ENCODE results near the gene ZNRF3.

Gene ZNRF3

GRCh38 chr22:28999510-28999909 lies 116.1 kb downstream of the ZNRF3 start:
- TF ChIP-seq SP7 (tag by site-specific recombination; IDR thresholded peaks at IDR 0.05) (no peak), ZNF433 (tag by site-specific recombination; IDR thresholded peaks at IDR 0.05; ENCODE audit: low read depth) (no peak), SP2 (tag by site-specific recombination; IDR thresholded peaks at IDR 0.05) (no peak), ZNF266 (tag by site-specific recombination; IDR thresholded peaks at IDR 0.05; ENCODE audit: low read depth) (no peak), TRIM28 (IDR thresholded peaks at IDR 0.05; ENCODE audit: borderline replicate concordance, low read length) (no peak), KLF8 (tag by site-specific recombination; IDR thresholded peaks at IDR 0.05) (no peak)
- no peak overlapping the region for H3K4me3 ChIP-seq (ENCODE audit: low read depth, low read length)
- no peaks in the 10 kb centered on the region for H3K9me3 ChIP-seq (ENCODE audit: control insufficient read depth, insufficient read depth, low read depth, low read length)
- ChIA-PET POLR2A (no interaction called here), CTCF (interaction anchor here (0.6 to 1.8 kb wide), 3 partner anchors 65 to 155 kb away, joined by 4 to 7 read pairs (median 7); no protein-coding TSS in a partner anchor)
- H3K4me1 ChIP-seq (ENCODE audit: control insufficient read depth, insufficient read depth, low read length), result peaks cover 12% of the 10 kb centered on the region
- no peak overlapping the region for H3K27ac ChIP-seq (ENCODE audit: extremely low read depth, low read depth, low read length)
- peaks cover 0 to 5% of the 10 kb centered on the region in 2 experiments; a peak in 2 of 3 replicates for H3K36me3 ChIP-seq (ENCODE audit: control insufficient read depth in 2 of 2, insufficient read depth in 1 of 2, low read length in 2 of 2)

GRCh38 chr22:28999919-29000556 lies 116.7 kb downstream of the ZNRF3 start:
- H3K36me3 ChIP-seq (ENCODE audit: control insufficient read depth in 2 of 2, insufficient read depth in 1 of 2, low read length in 2 of 2), result peaks cover 0 to 5% of the 10 kb centered on the region in 2 experiments; a peak in 2 of 3 replicates
- H3K27ac ChIP-seq (ENCODE audit: extremely low read depth, low read depth, low read length), result no peak overlapping the region
- CTCF ChIA-PET, result interaction anchor here (0.6 to 1.8 kb wide), 4 partner anchors 40 to 144 kb away, joined by 3 to 7 read pairs (median 5); no protein-coding TSS in a partner anchor
- TF ChIP-seq ZNF121 (tag by site-specific recombination; IDR thresholded peaks at IDR 0.05) (no peak), KLF9 (tag by site-specific recombination; IDR thresholded peaks at IDR 0.05; ENCODE audit: low read depth) (no peak), ZBTB8A (tag by site-specific recombination; IDR thresholded peaks at IDR 0.05) (no peak), ZNF501 (tag by site-specific recombination; IDR thresholded peaks at IDR 0.05) (no peak), ZNF398 (tag by site-specific recombination; IDR thresholded peaks at IDR 0.05) (no peak), ZNF19 (tag by site-specific recombination; IDR thresholded peaks at IDR 0.05; ENCODE audit: low read depth) (no peak), KLF10 (tag by site-specific recombination; IDR thresholded peaks at IDR 0.05) (no peak), ZNF274 (IDR thresholded peaks at IDR 0.05; ENCODE audit: low read length) (no peak), ZNF274 (tag by site-specific recombination; IDR thresholded peaks at IDR 0.05; ENCODE audit: borderline replicate concordance) (no peak), KLF8 (tag by site-specific recombination; IDR thresholded peaks at IDR 0.05) (no peak), ZNF175 (tag by site-specific recombination; IDR thresholded peaks at IDR 0.05) (no peak), ZNF624 (tag by site-specific recombination; IDR thresholded peaks at IDR 0.05) (no peak), ZNF292 (tag by site-specific recombination; IDR thresholded peaks at IDR 0.05; ENCODE audit: borderline replicate concordance, low read depth) (no peak), ZNF521 (tag by site-specific recombination; IDR thresholded peaks at IDR 0.05) (no peak)
- TF ChIP-seq, protein P1, sequence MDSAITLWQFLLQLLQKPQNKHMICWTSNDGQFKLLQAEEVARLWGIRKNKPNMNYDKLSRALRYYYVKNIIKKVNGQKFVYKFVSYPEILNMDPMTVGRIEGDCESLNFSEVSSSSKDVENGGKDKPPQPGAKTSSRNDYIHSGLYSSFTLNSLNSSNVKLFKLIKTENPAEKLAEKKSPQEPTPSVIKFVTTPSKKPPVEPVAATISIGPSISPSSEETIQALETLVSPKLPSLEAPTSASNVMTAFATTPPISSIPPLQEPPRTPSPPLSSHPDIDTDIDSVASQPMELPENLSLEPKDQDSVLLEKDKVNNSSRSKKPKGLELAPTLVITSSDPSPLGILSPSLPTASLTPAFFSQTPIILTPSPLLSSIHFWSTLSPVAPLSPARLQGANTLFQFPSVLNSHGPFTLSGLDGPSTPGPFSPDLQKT (IDR thresholded peaks at IDR 0.05; ENCODE audit: borderline replicate concordance, low read depth, low read length), result no peak
- H3K4me1 ChIP-seq (ENCODE audit: control insufficient read depth, insufficient read depth, low read length), result peaks cover 15% of the 10 kb centered on the region
- no peak overlapping the region for H3K4me3 ChIP-seq (ENCODE audit: low read depth, low read length)
- no peaks in the 10 kb centered on the region for H3K9me3 ChIP-seq (ENCODE audit: control insufficient read depth, insufficient read depth, low read depth, low read length)
- POLR2A ChIA-PET, result interaction anchor here (0.6 to 0.7 kb wide), 2 partner anchors 74 to 813 kb away, joined by 4 to 9 read pairs; no protein-coding TSS in a partner anchor
